ENCODE measurements around the gene GRSF1.

Gene GRSF1

GRCh38 chr4:70839589-70840093 lies at the start of gene GRSF1:
GRSF1 (minus strand) TSS chr4:70839890; CDS start chr4:70839827, 63 bp downstream.
- Histone ChIP-seq H3F3A (ENCODE audit: control insufficient read depth, insufficient read depth) (peaks cover 25% of the 10 kb centered on the region), H3K4me2 (ENCODE audit: low read length) (peak within 1 kb of the TSS; percentile 81), H3K9me3 (ENCODE audit: control insufficient read depth, insufficient read depth, low read length) (no peaks in the 10 kb centered on the region), H3K4me3 (ENCODE audit: low read length) (peak within 1 kb of the TSS; percentile 93), H3K4me1 (ENCODE audit: control insufficient read depth, low read length) (peaks cover 72% of the 10 kb centered on the region), H3K36me3 (ENCODE audit: control insufficient read depth, low read length) (peaks cover 34% of the 10 kb centered on the region), H4K20me1 (ENCODE audit: control insufficient read depth, insufficient read depth, low read depth, low read length) (peaks cover 19% of the 10 kb centered on the region), H3K9me2 (replicated peaks; ENCODE audit: control insufficient read depth, low read length) (no peaks in the 10 kb centered on the region), H3K27ac (ENCODE audit: low read depth, low read length) (peak within 1 kb of the TSS; percentile 54), H3K27me3 (ENCODE audit: control insufficient read depth, low read length) (no peaks in the 10 kb centered on the region), H3K79me2 (ENCODE audit: control insufficient read depth, low read length) (peaks cover 50% of the 10 kb centered on the region)
- TF ChIP-seq CTCF (IDR thresholded peaks at IDR 0.05; ENCODE audit: low read depth, low read length, poor library complexity, severe bottlenecking) (peak; percentile 29), EZH2phosphoT487 (IDR thresholded peaks at IDR 0.05; ENCODE audit: borderline replicate concordance, low read length) (no peak)

- H3K36me3 ChIP-seq (ENCODE audit: control insufficient read depth, low read length), result no peaks in the 10 kb centered on the region
- no peak overlapping the region for H3K4me3 ChIP-seq (ENCODE audit: low read length)
- H3K27me3 ChIP-seq (ENCODE audit: control insufficient read depth, low read length), result no peaks in the 10 kb centered on the region
- no peaks in the 10 kb centered on the region for H3K9me2 ChIP-seq (replicated peaks; ENCODE audit: control insufficient read depth, low read length)
- H3K9me3 ChIP-seq (ENCODE audit: control insufficient read depth, insufficient read depth, low read length), result no peaks in the 10 kb centered on the region
- no peak for TF ChIP-seq CTCF (IDR thresholded peaks at IDR 0.05; ENCODE audit: low read depth, low read length, poor library complexity, severe bottlenecking)
- TF ChIP-seq EZH2phosphoT487 (IDR thresholded peaks at IDR 0.05; ENCODE audit: borderline replicate concordance, low read length), result no peak
- H3K79me2 ChIP-seq (ENCODE audit: control insufficient read depth, low read length), result no peaks in the 10 kb centered on the region
- H3K27ac ChIP-seq (ENCODE audit: low read depth, low read length), result no peak overlapping the region
- H4K20me1 ChIP-seq (ENCODE audit: control insufficient read depth, insufficient read depth, low read depth, low read length), result no peaks in the 10 kb centered on the region
- H3K4me2 ChIP-seq (ENCODE audit: low read length), result no peak overlapping the region
- H3K4me1 ChIP-seq (ENCODE audit: control insufficient read depth, low read length), result no peaks in the 10 kb centered on the region
- 0 out of 2 replicates have a peak, but pooled peaks cover 4% of the 10 kb centered on the region for H3F3A ChIP-seq (ENCODE audit: control insufficient read depth, insufficient read depth)
These were observed 45.5 kb upstream of the GRSF1 start for GRCh38 chr4:70885174-70885573.

- no peak for TF ChIP-seq EZH2phosphoT487 (IDR thresholded peaks at IDR 0.05; ENCODE audit: borderline replicate concordance, low read length)
- no peak for TF ChIP-seq CTCF (IDR thresholded peaks at IDR 0.05; ENCODE audit: low read depth, low read length, poor library complexity, severe bottlenecking)
- H3K36me3 ChIP-seq (ENCODE audit: control insufficient read depth, low read length), result no peaks in the 10 kb centered on the region
- no peaks in the 10 kb centered on the region for H3K27me3 ChIP-seq (ENCODE audit: control insufficient read depth, low read length)
- H3K79me2 ChIP-seq (ENCODE audit: control insufficient read depth, low read length), result no peaks in the 10 kb centered on the region
- no peaks in the 10 kb centered on the region for H3K9me2 ChIP-seq (replicated peaks; ENCODE audit: control insufficient read depth, low read length)
- peaks cover 7% of the 10 kb centered on the region for H3F3A ChIP-seq (ENCODE audit: control insufficient read depth, insufficient read depth)
- no peak overlapping the region for H3K4me3 ChIP-seq (ENCODE audit: low read length)
- no peaks in the 10 kb centered on the region for H4K20me1 ChIP-seq (ENCODE audit: control insufficient read depth, insufficient read depth, low read depth, low read length)
- no peak overlapping the region for H3K27ac ChIP-seq (ENCODE audit: low read depth, low read length)
- H3K4me2 ChIP-seq (ENCODE audit: low read length), result no peak overlapping the region
- no peaks in the 10 kb centered on the region for H3K9me3 ChIP-seq (ENCODE audit: control insufficient read depth, insufficient read depth, low read length)
- peaks cover 12% of the 10 kb centered on the region for H3K4me1 ChIP-seq (ENCODE audit: control insufficient read depth, low read length)
These were observed 41.0 kb upstream of the GRSF1 start for GRCh38 chr4:70880739-70881138.
